Pancreas (tissue), 10 donors: ENCODE measurements around the gene YAF2. TPM values are rescaled to one million over a fixed set of nuclear protein-coding genes. Genes with fewer than 3 reads are reported as not detected.

Source experiments
- ATAC-seq, 4 donors: fragments of 200-7000 bp; cut with Tn5 transposase; one replicate each; pipeline versions ENCODE4 v1.8.0 to v1.9.1; 2020; ENCODE audit warnings: mild to moderate bottlenecking in 4 of 4, moderate library complexity in 4 of 4
- DNase-seq, 6 donors: peaks; one replicate each; pipeline ENCODE4 v3.0.0-alpha.2; 2020
- FAIRE-seq: peaks from 2 replicates; lab custom pipeline; 2012; peaks lifted over from hg19 to GRCh38; lab: Jason Lieb, UNC
- H3K27ac ChIP-seq, 4 donors: fragments of 200-600 bp; sonication (generic); 1 replicate in 3 of 4; 2 replicates in 1 of 4; pipeline versions ENCODE4 v1.5.0 to v1.8.0; 2020
- H3K27me3 ChIP-seq, 4 donors: fragments of 200-600 bp; one replicate each; pipeline ENCODE4 v1.8.0; 2021
- H3K36me3 ChIP-seq, 3 donors: fragments of 200-600 bp; sonication (generic) in 1 of 3; one replicate each; pipeline versions ENCODE4 v1.5.0 to v1.8.0; 2020 to 2021
- H3K4me1 ChIP-seq, 3 donors: fragments of 200-600 bp; one replicate each; pipeline ENCODE4 v1.8.0; 2021
- H3K4me3 ChIP-seq, 4 donors: fragments of 200-600 bp; sonication (generic) in 2 of 4; one replicate each; pipeline versions ENCODE4 v1.5.0 to v1.8.0; 2020 to 2021
- H3K9me3 ChIP-seq, 4 donors: fragments of 200-600 bp; one replicate each; pipeline ENCODE4 v1.8.0; 2021
- WGBS, 2 donors: extraction: QIAGEN DNeasy Blood & Tissue Kit; methylation state at CpG; one replicate each; pipeline ENCODE4 v1.1.7; 2013; 5-methylcytosine and 5-hydroxymethylcytosine counted together
- intact Hi-C, 3 donors: fragments of 100-400 bp; cut with DNase I; formaldehyde crosslinking; loops; one replicate each; pipeline versions ENCODE4 v1.11.1 to v1.14.2; 2022
- polyA plus RNA-seq, 2 donors: library from polyadenylated mRNA; stranded (reverse); fragments of 200-250 nt; gene quantifications; one replicate each; pipeline ENCODE4 v1.2.3, GENCODE V29; 2013
- total RNA-seq, 6 donors: library from RNA; stranded (reverse); fragmentation: NEBNext Ultra II Directional in 4 of 6; extraction: Animal tissue kit (Norgen Biotek cat#: 25700) in 4 of 6; gene quantifications; one replicate each; pipeline versions ENCODE4 v1.2.1 to v1.2.4, GENCODE V29; 2021 to 2023
- TF ChIP-seq, protein P1 (sequence below), 4 donors: fragments of 200-600 bp; sonication (generic) in 3 of 4; IDR thresholded peaks; one replicate each; pipeline versions ENCODE4 v1.5.0 to v1.8.0; 2021; ENCODE audit warnings: antibody characterized with exemption in 4 of 4
- donor health status: healthy with polysubstance abuse.
- donor health status: DM: no; HTN: no; CAD: no; lungs with moderate emphysema.
- donor health status: DM: no; HTN: no; CAD: no.
- donor health status: control.
- donor health status: control.
- donor health status: Bipolar disorder and iron deficiency.
- donor health status: DM: yes; HTN: yes; CAD: no.
- donor health status: DM: no; HTN: no; CAD: no.
- donor health status: DM: no; HTN: no; CAD: no.
- donor health status: DM: yes; HTN: yes; CAD: no.

YAF2 gene
- total and polyA plus RNA-seq, 8 donors: 7.1 to 14.7 (median 11.7) TPM

DNA sequence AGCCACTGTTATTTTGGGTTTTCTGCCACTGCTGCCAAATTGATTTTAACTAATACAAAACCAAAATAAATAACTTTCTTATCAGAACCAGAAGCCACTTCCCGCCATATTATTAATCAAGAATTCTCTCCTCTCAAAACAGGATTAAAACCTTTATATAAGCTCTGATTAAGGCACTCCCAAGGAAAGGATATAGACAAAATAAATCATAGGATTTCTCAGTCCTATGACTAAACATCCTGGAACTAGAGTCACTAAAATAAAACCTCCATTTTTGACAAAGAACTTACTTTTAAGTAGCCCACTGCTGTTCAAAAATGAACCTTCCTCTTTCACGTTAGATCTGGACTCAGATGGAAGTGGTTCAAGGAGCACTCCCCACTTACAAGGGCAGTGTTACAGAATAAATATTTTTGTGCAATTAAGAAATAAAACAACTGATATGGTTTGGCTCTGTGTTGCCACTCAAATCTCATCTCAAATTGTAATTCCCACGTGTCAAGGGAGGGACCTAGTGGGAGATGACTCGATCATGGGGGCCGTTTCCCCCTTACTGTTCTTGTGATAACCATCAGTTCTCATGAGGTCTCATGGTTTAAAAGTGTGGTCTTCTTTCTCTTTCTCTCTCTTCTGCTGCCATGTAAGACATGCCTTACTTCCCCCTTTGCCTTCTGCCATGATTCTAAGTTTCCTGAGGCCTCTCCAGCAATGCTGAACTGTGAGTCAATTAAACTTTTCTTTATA lies 119.7 kb downstream of the YAF2 start:
- no peak overlapping the region for H3K4me3 ChIP-seq
- no peaks in the 10 kb centered on the region for H3K27me3 ChIP-seq
- no peak for ATAC-seq
- H3K36me3 ChIP-seq: no peaks in the 10 kb centered on the region
- intact Hi-C loops: no loop called here
- TF ChIP-seq, protein P1, sequence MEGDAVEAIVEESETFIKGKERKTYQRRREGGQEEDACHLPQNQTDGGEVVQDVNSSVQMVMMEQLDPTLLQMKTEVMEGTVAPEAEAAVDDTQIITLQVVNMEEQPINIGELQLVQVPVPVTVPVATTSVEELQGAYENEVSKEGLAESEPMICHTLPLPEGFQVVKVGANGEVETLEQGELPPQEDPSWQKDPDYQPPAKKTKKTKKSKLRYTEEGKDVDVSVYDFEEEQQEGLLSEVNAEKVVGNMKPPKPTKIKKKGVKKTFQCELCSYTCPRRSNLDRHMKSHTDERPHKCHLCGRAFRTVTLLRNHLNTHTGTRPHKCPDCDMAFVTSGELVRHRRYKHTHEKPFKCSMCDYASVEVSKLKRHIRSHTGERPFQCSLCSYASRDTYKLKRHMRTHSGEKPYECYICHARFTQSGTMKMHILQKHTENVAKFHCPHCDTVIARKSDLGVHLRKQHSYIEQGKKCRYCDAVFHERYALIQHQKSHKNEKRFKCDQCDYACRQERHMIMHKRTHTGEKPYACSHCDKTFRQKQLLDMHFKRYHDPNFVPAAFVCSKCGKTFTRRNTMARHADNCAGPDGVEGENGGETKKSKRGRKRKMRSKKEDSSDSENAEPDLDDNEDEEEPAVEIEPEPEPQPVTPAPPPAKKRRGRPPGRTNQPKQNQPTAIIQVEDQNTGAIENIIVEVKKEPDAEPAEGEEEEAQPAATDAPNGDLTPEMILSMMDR (IDR thresholded peaks at IDR 0.05): no peak
- FAIRE-seq: no peak
- no peak for DNase-seq
- H3K9me3 ChIP-seq: no peaks in the 10 kb centered on the region
- WGBS, 2 donors: 78 to 80% methylated on average over 5 of the region's 5 CpGs
- no peak overlapping the region for H3K27ac ChIP-seq
- no peaks in the 10 kb centered on the region for H3K4me1 ChIP-seq

DNA sequence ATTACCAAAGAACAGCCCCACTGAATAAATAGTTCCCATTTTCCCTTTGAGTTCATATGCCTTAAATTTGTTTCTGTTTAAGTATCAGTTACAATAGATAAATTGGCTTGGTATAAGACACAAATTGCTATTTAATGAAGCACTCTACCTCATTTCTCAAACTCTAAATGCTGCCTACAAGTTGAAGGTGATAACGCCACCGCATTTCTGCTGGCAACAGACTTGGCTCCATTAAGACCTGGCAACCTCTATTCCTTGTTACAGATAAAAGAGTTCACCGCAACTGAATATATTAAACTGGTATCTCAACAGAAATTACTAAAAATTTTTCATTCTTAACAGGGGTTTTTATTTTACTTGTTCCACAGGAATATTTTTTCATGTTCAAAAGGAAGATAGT lies 129.0 kb downstream of the YAF2 start:
- intact Hi-C loops: no loop called here
- Histone ChIP-seq H3K27me3 (no peaks in the 10 kb centered on the region), H3K9me3 (no peaks in the 10 kb centered on the region), H3K4me1 (no peaks in the 10 kb centered on the region), H3K36me3 (no peaks in the 10 kb centered on the region), H3K4me3 (no peak overlapping the region), H3K27ac (no peak overlapping the region)
- FAIRE-seq: no peak
- ATAC-seq: no peak
- TF ChIP-seq, protein P1 (IDR thresholded peaks at IDR 0.05): no peak
- 73 to 86% methylated on average over 3 of the region's 3 CpGs for WGBS, 2 donors
- DNase-seq: no peak

Other genes starting within 250 kb of the YAF2 start
- gene GXYLT1, start 93.4 kb downstream of the YAF2 start, total RNA-seq: 1 to 10 TPM; 3.2 to 7.2 (median 4.3) TPM
- gene GXYLT1, start 93.4 kb downstream of the YAF2 start, polyA plus RNA-seq: 1 to 10 TPM in 1 of 2 donors, under 1 TPM in 1; 0.87 to 2.2 TPM
- gene ZCRB1, start 87.8 kb upstream of the YAF2 start, total RNA-seq: 10 to 100 TPM; 23.4 to 29.9 (median 26.7) TPM
- gene ZCRB1, start 87.8 kb upstream of the YAF2 start, polyA plus RNA-seq: 10 to 100 TPM; 17.2 to 29.6 TPM
- 10 to 100 TPM; 11.1 to 26.4 (median 15.8) TPM for gene PPHLN1, start 87.9 kb upstream of the YAF2 start, total RNA-seq
- 10 to 100 TPM; 14.0 to 21.8 TPM for gene PPHLN1, start 87.9 kb upstream of the YAF2 start, polyA plus RNA-seq